ENCODE results near the gene PLIN4. TPM values are rescaled to one million over a fixed set of nuclear protein-coding genes. Genes with fewer than 3 reads are reported as not detected.

Gene PLIN4
- polyA plus RNA-seq, 4 donors: 0.50 to 16.9 (median 1.1) TPM

DNA sequence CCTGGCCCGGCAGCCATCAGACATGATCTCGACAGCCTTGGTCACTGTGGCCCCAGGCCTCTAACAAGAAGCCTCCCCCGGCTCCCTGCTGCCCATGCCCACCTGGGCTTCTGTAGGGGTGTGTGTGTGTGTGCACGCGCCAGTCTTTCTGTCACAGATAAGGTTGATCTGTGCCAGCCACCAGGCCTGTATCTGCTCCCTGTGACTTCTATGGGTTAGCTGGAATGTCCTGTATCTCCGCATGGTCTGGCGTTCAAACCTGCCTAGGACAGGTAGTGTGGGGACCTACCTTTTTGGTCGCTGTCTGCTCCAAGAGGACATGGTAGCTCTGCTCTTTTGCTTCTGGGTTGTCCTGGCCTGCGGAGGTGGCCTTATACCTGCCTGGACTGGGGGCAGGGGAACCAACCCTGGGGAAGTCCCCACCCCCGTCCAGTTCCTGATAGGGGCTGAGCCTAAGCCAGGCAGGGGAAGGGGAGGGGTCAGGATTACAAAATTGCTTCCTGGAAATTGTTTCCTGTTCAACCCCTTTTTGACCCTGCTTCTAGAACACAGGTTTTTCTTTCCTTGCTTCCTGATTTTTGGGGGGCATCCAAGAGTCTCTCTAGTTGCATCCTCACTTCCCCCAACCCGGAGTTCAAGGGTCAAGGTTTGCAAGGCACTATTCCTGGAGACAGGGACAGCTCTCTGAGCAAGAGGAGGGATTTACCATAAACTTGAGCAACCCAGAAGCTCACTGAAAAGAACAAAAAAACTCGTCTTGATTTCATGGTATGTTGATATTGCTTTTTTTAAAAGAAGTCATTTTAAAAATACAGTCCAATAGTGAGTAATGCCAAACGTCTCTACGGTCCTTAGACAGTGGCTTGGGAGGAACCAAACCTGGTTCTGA, 21.7 kb upstream of the PLIN4 start, which contains the start of gene LRG1:
TSS of gene LRG1 (minus strand) at position 344 of the 889 bp plus-strand sequence. CDS start at position 321, 23 bp downstream.
- Histone ChIP-seq H3K27me3 (ENCODE audit: control insufficient read depth in 3 of 3, insufficient read depth in 3 of 3, low read length in 3 of 3) (peaks cover 0 to 9% (median 5%) of the 10 kb centered on the region in 3 donors), H3K36me3 (ENCODE audit: control insufficient read depth in 3 of 3, insufficient read depth in 2 of 3, low read depth in 1 of 3, low read length in 3 of 3) (no peaks in the 10 kb centered on the region), H3K9me3 (ENCODE audit: control insufficient read depth in 2 of 2, insufficient read depth in 1 of 2, low read depth in 1 of 2, low read length in 1 of 2) (peaks cover 0 to 8% of the 10 kb centered on the region in 2 donors), H3K4me1 (ENCODE audit: control insufficient read depth in 3 of 3, insufficient read depth in 2 of 3, low read depth in 1 of 3, low read length in 2 of 3) (peaks cover 0 to 12% (median 0%) of the 10 kb centered on the region in 3 donors), H3K4me3 (ENCODE audit: low read depth in 1 of 3, low read length in 3 of 3) (no peak within 1 kb of the TSS), H3K27ac (ENCODE audit: low read depth in 1 of 3, low read length in 2 of 3) (peak within 1 kb of the TSS in 2 of 3 donors; percentile 35 to 85)
- FAIRE-seq (no peak), DNase-seq (peak; percentile 74 to 79)
- WGBS, 3 donors: 41 to 48% (median 46%) methylated on average over 14 of the region's 14 CpGs

DNA sequence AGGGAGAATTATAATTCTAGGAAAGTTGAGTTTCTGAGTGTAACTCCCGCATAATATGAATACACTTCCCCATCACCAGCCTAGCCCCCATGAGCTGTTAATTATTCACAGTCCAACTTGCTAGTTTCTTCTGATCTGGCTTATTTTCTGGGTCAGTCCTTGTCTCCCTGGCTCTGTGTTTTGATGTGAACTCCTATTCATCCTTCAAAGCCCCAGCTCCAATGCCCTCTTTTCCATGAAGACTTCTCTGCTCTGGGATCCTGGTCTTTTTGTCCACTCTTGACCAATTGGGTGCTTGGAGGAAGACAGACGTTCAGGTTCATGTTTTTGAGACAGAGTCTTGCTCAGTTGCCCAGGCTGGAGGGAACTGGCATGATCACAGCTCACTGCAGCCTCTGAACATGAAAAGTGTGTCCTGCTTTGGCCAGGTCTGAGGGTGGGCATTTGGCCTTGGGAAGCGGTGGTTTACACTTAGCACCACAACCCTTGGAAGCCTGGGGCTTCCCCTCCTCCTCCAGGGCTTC, 20.9 kb upstream of the PLIN4 start:
- H3K36me3 ChIP-seq (ENCODE audit: control insufficient read depth in 3 of 3, insufficient read depth in 2 of 3, low read depth in 1 of 3, low read length in 3 of 3): no peaks in the 10 kb centered on the region
- H3K27ac ChIP-seq (ENCODE audit: low read depth in 1 of 3, low read length in 2 of 3): peak overlapping the region in 1 of 3 donors; percentile 85
- FAIRE-seq (no peak), DNase-seq (no peak)
- WGBS, 3 donors: 78 to 91% (median 85%) methylated on average over 3 of the region's 3 CpGs
- H3K9me3 ChIP-seq (ENCODE audit: control insufficient read depth in 2 of 2, insufficient read depth in 1 of 2, low read depth in 1 of 2, low read length in 1 of 2): peaks cover 0 to 8% of the 10 kb centered on the region in 2 donors
- H3K27me3 ChIP-seq (ENCODE audit: control insufficient read depth in 3 of 3, insufficient read depth in 3 of 3, low read length in 3 of 3): peaks cover 0 to 10% (median 9%) of the 10 kb centered on the region in 3 donors
- no peak overlapping the region for H3K4me3 ChIP-seq (ENCODE audit: low read depth in 1 of 3, low read length in 3 of 3)
- peaks cover 0 to 12% (median 0%) of the 10 kb centered on the region in 3 donors for H3K4me1 ChIP-seq (ENCODE audit: control insufficient read depth in 3 of 3, insufficient read depth in 2 of 3, low read depth in 1 of 3, low read length in 2 of 3)

DNA sequence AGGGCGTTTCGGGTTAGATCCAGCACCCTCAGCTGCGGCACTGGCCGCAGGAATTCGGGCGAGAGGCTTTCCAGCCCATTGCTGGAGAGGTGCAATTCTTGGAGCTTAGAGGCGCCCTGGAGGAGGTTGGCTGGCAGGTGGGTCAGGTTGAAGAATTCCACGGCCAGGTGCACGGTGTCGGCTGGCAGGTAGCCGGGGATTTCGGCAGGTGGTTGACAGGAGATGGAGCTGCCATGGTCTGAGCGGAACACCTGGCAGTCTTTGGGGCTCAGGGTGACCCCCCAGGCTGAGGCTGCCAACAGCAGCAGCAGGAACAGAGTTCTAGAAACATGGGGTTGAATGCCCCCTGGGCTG, 20.3 kb upstream of the PLIN4 start:
- Histone ChIP-seq H3K4me1 (ENCODE audit: control insufficient read depth in 3 of 3, insufficient read depth in 2 of 3, low read depth in 1 of 3, low read length in 2 of 3) (peaks cover 0 to 12% (median 0%) of the 10 kb centered on the region in 3 donors), H3K4me3 (ENCODE audit: low read depth in 1 of 3, low read length in 3 of 3) (no peak overlapping the region), H3K27ac (ENCODE audit: low read depth in 1 of 3, low read length in 2 of 3) (no peak overlapping the region), H3K9me3 (ENCODE audit: control insufficient read depth in 2 of 2, insufficient read depth in 1 of 2, low read depth in 1 of 2, low read length in 1 of 2) (peaks cover 0 to 8% of the 10 kb centered on the region in 2 donors), H3K27me3 (ENCODE audit: control insufficient read depth in 3 of 3, insufficient read depth in 3 of 3, low read length in 3 of 3) (peaks cover 0 to 10% (median 9%) of the 10 kb centered on the region in 3 donors), H3K36me3 (ENCODE audit: control insufficient read depth in 3 of 3, insufficient read depth in 2 of 3, low read depth in 1 of 3, low read length in 3 of 3) (no peaks in the 10 kb centered on the region)
- WGBS, 3 donors: 75 to 92% (median 77%) methylated on average over 13 of the region's 13 CpGs
- FAIRE-seq (no peak), DNase-seq (no peak)

DNA sequence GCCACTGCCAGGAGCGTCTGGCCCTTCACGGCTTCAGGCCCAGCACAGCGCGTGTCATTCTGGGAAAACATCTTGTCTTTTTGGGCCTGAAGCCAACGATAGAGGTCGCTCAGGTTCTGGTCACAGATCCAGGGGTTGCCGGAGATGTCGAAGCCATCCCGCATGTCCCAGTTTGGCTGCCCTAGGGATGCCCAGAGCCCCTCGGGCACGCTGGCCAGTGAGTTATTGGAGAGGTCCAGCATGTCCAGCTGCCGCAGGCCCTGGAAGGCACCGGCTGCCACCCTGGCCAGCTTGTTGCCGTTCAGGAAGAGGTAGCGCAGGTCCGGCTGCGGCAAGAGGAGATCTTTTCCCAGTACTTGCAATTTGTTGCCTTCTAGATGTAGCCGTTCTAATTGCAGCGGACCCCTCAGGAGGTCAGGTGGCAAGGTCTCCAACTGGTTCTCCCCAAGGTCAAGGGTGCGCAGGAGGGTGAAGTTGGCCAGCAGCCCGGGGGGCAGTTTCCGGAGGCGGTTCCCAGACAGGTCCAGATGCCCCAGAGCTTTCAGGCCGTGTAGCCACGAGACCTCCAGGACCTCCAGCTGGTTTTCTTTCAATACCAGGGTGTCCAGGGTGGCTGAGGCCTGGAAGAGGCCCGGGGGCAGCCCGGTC, 19.8 kb upstream of the PLIN4 start:
- DNase-seq: no peak
- H3K36me3 ChIP-seq (ENCODE audit: control insufficient read depth in 3 of 3, insufficient read depth in 2 of 3, low read depth in 1 of 3, low read length in 3 of 3): no peaks in the 10 kb centered on the region
- peaks cover 0 to 10% (median 9%) of the 10 kb centered on the region in 3 donors for H3K27me3 ChIP-seq (ENCODE audit: control insufficient read depth in 3 of 3, insufficient read depth in 3 of 3, low read length in 3 of 3)
- no peak overlapping the region for H3K27ac ChIP-seq (ENCODE audit: low read depth in 1 of 3, low read length in 2 of 3)
- WGBS, 3 donors: 82 to 88% (median 87%) methylated on average over 24 to 27 of the region's 27 CpGs
- no peak overlapping the region for H3K4me3 ChIP-seq (ENCODE audit: low read depth in 1 of 3, low read length in 3 of 3)
- FAIRE-seq: no peak
- H3K4me1 ChIP-seq (ENCODE audit: control insufficient read depth in 3 of 3, insufficient read depth in 2 of 3, low read depth in 1 of 3, low read length in 2 of 3): peaks cover 0 to 12% (median 0%) of the 10 kb centered on the region in 3 donors
- peaks cover 0 to 8% of the 10 kb centered on the region in 2 donors for H3K9me3 ChIP-seq (ENCODE audit: control insufficient read depth in 2 of 2, insufficient read depth in 1 of 2, low read depth in 1 of 2, low read length in 1 of 2)

DNA sequence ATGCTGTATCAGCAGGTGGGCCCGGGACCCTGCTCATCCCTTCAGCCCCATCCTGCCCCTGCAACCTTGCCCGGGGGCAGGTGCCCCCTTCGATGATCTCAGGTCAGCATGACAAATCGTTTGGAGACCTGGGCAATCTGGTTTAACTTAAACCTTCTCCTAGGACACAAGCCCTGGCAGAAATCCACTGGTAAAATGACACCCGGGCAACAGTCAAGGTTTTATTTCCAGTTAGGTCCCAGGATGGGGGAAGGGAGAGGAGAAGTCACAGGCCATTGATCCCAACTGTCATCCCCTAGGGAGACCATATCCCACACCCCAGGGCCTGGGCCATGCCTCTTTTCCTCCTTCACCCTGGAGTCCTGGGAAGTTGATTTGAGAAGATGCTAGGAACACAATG, 18.5 kb upstream of the PLIN4 start:
- DNase-seq: no peak
- Histone ChIP-seq H3K4me3 (ENCODE audit: low read depth in 1 of 3, low read length in 3 of 3) (no peak overlapping the region), H3K27me3 (ENCODE audit: control insufficient read depth in 3 of 3, insufficient read depth in 3 of 3, low read length in 3 of 3) (peaks cover 0 to 10% (median 9%) of the 10 kb centered on the region in 3 donors), H3K4me1 (ENCODE audit: control insufficient read depth in 3 of 3, insufficient read depth in 2 of 3, low read depth in 1 of 3, low read length in 2 of 3) (peaks cover 0 to 12% (median 0%) of the 10 kb centered on the region in 3 donors), H3K36me3 (ENCODE audit: control insufficient read depth in 3 of 3, insufficient read depth in 2 of 3, low read depth in 1 of 3, low read length in 3 of 3) (no peaks in the 10 kb centered on the region), H3K27ac (ENCODE audit: low read depth in 1 of 3, low read length in 2 of 3) (no peak overlapping the region), H3K9me3 (ENCODE audit: control insufficient read depth in 2 of 2, insufficient read depth in 1 of 2, low read depth in 1 of 2, low read length in 1 of 2) (peaks cover 0 to 8% of the 10 kb centered on the region in 2 donors)
- FAIRE-seq: no peak
- 39 to 61% (median 45%) methylated on average over 5 of the region's 5 CpGs for WGBS, 3 donors

DNA sequence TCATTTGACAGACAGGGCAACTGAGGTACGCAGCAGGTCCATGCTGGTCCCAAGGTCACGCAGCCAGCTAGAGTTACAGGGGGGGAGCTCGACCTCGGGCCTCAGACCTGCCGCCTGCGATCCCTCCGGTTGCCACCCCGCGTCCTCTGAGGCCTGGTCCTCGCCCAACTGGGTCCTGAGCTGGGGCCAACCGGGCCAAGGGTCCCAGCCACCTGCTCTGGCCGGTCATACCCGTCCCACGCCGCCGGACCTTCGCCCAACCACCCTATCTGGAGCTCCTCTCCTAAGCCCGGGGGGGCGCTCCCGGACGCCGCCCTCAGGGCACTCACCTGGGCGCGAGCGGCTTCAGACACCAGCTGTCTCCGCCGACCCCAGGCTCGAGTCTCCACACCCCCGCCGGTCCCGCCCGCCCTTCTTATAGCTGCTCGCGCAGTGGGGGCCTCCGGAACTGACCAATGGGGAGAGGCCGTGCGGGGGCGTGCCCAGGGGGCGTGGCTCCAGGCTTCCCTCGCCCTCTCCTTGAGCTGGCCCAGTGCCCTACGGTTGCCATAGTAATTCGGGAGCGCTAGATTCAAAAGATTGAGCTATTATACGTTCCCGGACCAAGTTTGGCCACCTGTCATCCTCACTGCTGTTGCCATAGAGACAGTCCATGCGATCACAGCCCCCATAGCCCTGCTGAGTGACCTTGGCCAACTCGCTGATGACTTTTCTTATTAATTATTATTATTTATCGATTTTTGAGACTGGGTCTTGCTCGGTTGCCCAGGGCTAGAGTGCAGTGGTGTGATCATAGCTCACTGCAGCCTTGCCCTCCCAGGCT, 16.8 kb upstream of the PLIN4 start, which contains the start of gene PLIN5:
TSS of gene PLIN5 (minus strand) at position 389 of the 823 bp plus-strand sequence. CDS start 1,150 bp downstream, outside the sequence.
- peaks cover 3 to 13% (median 11%) of the 10 kb centered on the region in 3 donors for H3K27me3 ChIP-seq (ENCODE audit: control insufficient read depth in 3 of 3, insufficient read depth in 3 of 3, low read length in 3 of 3)
- peaks cover 0 to 4% of the 10 kb centered on the region in 2 donors for H3K9me3 ChIP-seq (ENCODE audit: control insufficient read depth in 2 of 2, insufficient read depth in 1 of 2, low read depth in 1 of 2, low read length in 1 of 2)
- no peak for FAIRE-seq
- 7 to 11% (median 8%) methylated on average over 30 to 49 of the region's 49 CpGs for WGBS, 3 donors
- H3K36me3 ChIP-seq (ENCODE audit: control insufficient read depth in 3 of 3, insufficient read depth in 2 of 3, low read depth in 1 of 3, low read length in 3 of 3): no peaks in the 10 kb centered on the region
- no peak within 1 kb of the TSS for H3K27ac ChIP-seq (ENCODE audit: low read depth in 1 of 3, low read length in 2 of 3)
- H3K4me3 ChIP-seq (ENCODE audit: low read depth in 1 of 3, low read length in 3 of 3): no peak within 1 kb of the TSS
- DNase-seq: peak; percentile 28 to 73
- H3K4me1 ChIP-seq (ENCODE audit: control insufficient read depth in 3 of 3, insufficient read depth in 2 of 3, low read depth in 1 of 3, low read length in 2 of 3): peaks cover 0 to 12% (median 0%) of the 10 kb centered on the region in 3 donors

DNA sequence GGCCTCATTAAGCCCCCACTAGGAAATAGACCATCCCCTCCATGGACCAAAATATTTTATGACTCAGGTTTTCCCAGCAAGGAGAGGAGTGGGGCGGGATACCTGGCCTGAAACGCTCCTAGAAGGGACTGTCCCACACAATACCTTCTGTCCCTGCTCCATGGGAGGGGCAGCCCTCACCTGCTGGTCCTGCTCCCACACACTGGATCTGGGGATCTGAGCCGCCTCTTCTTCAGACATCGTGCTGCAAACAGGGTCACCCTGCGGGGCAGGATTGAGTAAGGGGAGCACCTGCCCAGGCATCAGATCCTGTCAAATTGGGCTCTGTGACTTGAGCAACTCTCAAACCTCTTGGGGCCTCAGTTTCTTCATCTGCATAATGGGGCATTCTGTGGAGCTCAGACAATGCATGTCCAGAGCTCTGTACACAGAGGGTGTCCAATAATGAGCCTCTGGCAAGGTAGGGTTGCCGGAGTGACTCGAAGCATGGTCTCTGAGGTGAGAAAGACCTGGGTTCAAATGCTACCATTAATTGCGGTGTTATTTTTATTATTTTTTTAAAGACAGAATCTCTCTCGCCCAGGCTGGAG, 15.6 kb upstream of the PLIN4 start:
- H3K4me3 ChIP-seq (ENCODE audit: low read depth in 1 of 3, low read length in 3 of 3): no peak overlapping the region
- H3K36me3 ChIP-seq (ENCODE audit: control insufficient read depth in 3 of 3, insufficient read depth in 2 of 3, low read depth in 1 of 3, low read length in 3 of 3): no peaks in the 10 kb centered on the region
- FAIRE-seq (no peak), DNase-seq (no peak)
- H3K4me1 ChIP-seq (ENCODE audit: control insufficient read depth in 3 of 3, insufficient read depth in 2 of 3, low read depth in 1 of 3, low read length in 2 of 3): peaks cover 0 to 8% (median 0%) of the 10 kb centered on the region in 3 donors
- no peak overlapping the region for H3K27ac ChIP-seq (ENCODE audit: low read depth in 1 of 3, low read length in 2 of 3)
- H3K9me3 ChIP-seq (ENCODE audit: control insufficient read depth in 2 of 2, insufficient read depth in 1 of 2, low read depth in 1 of 2, low read length in 1 of 2): no peaks in the 10 kb centered on the region
- WGBS, 3 donors: 56 to 81% (median 66%) methylated on average over 9 of the region's 9 CpGs
- peaks cover 3 to 11% (median 10%) of the 10 kb centered on the region in 3 donors for H3K27me3 ChIP-seq (ENCODE audit: control insufficient read depth in 3 of 3, insufficient read depth in 3 of 3, low read length in 3 of 3)

All from small intestine (tissue), 7 donors.